SK-N-SH (cell line): ENCODE data around the gene PTCRA. TPM values are rescaled to one million over a fixed set of nuclear protein-coding genes. Genes with fewer than 3 reads are reported as not detected.

Source experiments
- CTCF ChIA-PET: fragments of 300-600, 350-600 bp; formaldehyde crosslinking; extraction: SDS; loops from one replicate; lab custom pipeline; 2021; lab: Yijun Ruan, JAX
- POLR2A ChIA-PET: fragments of 350-600 bp; sonication (Branson Sonifier 250); formaldehyde crosslinking; extraction: SDS; loops from one replicate; lab custom pipeline; 2020; ENCODE audit warnings: antibody characterized with exemption, inconsistent platforms; lab: Yijun Ruan, JAX
- DNase-seq: peaks from one replicate; pipeline ENCODE4 v3.0.0; 2012
- H2AFZ ChIP-seq: fragments of 200-600 bp; sonication (generic); 2 replicates; pipeline ENCODE4 v1.8.1; 2016; ENCODE audit warnings: antibody characterized with exemption, mild to moderate bottlenecking, low read depth
- H3F3A ChIP-seq: fragments of 200-600 bp; sonication (generic); replicated peaks from 2 replicates; pipeline ENCODE3; 2016; ENCODE audit warnings: antibody characterized with exemption, mild to moderate bottlenecking; ENCODE audit not compliant: insufficient read depth
- H3K27ac ChIP-seq, 2 experiments: fragments of 200-500 bp in 1 of 2; fragments of 200-600 bp in 1 of 2; sonication (Bioruptor generic) in 1 of 2; sonication (generic), shearing (Covaris generic) in 1 of 2; 2 replicates each; pipeline versions ENCODE4 v1.5.1 to v1.6.1; 2014 to 2016; ENCODE audit warnings: low read depth in 2 of 2, inconsistent platforms in 1 of 2, low read length in 1 of 2, mild to moderate bottlenecking in 1 of 2, mixed read lengths in 1 of 2
- H3K27me3 ChIP-seq: fragments of 200-600 bp; sonication (generic), shearing (Covaris generic); 2 replicates; pipeline ENCODE4 v1.6.1; 2016; ENCODE audit warnings: mixed run types; ENCODE audit not compliant: insufficient read depth
- H3K36me3 ChIP-seq, 2 experiments: fragments of 200-500 bp in 1 of 2; fragments of 200-600 bp in 1 of 2; sonication (Bioruptor generic) in 1 of 2; sonication (generic) in 1 of 2; replicated peaks in 1 of 2; 2 replicates each; pipeline versions ENCODE3 to v1.5.1; 2014 to 2016; ENCODE audit warnings: low read length in 1 of 2, mild to moderate bottlenecking in 1 of 2; ENCODE audit not compliant: insufficient read depth in 2 of 2, control insufficient read depth in 1 of 2
- H3K4me1 ChIP-seq, 2 experiments: fragments of 200-500 bp in 1 of 2; fragments of 200-600 bp in 1 of 2; sonication (Bioruptor generic) in 1 of 2; sonication (generic), shearing (Covaris generic) in 1 of 2; 2 replicates each; pipeline versions ENCODE4 v1.5.1 to v1.6.1; 2014 to 2016; ENCODE audit warnings: low read depth in 1 of 2, low read length in 1 of 2, mixed run types in 1 of 2; ENCODE audit not compliant: insufficient read depth in 2 of 2, control insufficient read depth in 1 of 2
- H3K4me2 ChIP-seq: fragments of 200-600 bp; sonication (generic), shearing (Covaris generic); 2 replicates; pipeline ENCODE4 v1.6.1; 2017; ENCODE audit warnings: mixed run types
- H3K4me3 ChIP-seq, 2 experiments: fragments of 200-500 bp in 1 of 2; fragments of 200-600 bp in 1 of 2; sonication (Bioruptor generic) in 1 of 2; sonication (generic), shearing (Covaris generic) in 1 of 2; 2 replicates each; pipeline versions ENCODE4 v1.5.1 to v1.8.1; 2014 to 2016; ENCODE audit warnings: low read depth in 2 of 2, inconsistent platforms in 1 of 2, low read length in 1 of 2, mild to moderate bottlenecking in 1 of 2, mixed read lengths in 1 of 2, moderate library complexity in 1 of 2
- H3K79me2 ChIP-seq: fragments of 200-600 bp; sonication (generic); 2 replicates; pipeline ENCODE4 v1.8.1; 2017; ENCODE audit warnings: mild to moderate bottlenecking; ENCODE audit not compliant: insufficient read depth
- H3K9ac ChIP-seq: fragments of 200-600 bp; sonication (generic); 2 replicates; pipeline ENCODE4 v1.6.1; 2017; ENCODE audit warnings: mixed run types
- H3K9me2 ChIP-seq: fragments of 200-600 bp; sonication (generic); 2 replicates; pipeline ENCODE4 v1.6.1; 2017; ENCODE audit warnings: mixed run types
- H3K9me3 ChIP-seq: fragments of 200-600 bp; sonication (generic); 2 replicates; pipeline ENCODE4 v1.6.1; 2017; ENCODE audit warnings: mixed run types, mild to moderate bottlenecking, moderate library complexity
- H4K20me1 ChIP-seq: fragments of 200-600 bp; sonication (generic); 2 replicates; pipeline ENCODE4 v1.6.1; 2017; ENCODE audit warnings: mild to moderate bottlenecking, mixed run types; ENCODE audit not compliant: insufficient read depth
- CHD2 ChIP-seq: fragments of 150-350 bp; IDR thresholded peaks from 2 replicates; pipeline ENCODE4 v1.6.1; 2018; ENCODE audit warnings: low read length; ENCODE audit not compliant: partially characterized antibody
- CTCF ChIP-seq: fragments of 200-600 bp; sonication (generic); IDR thresholded peaks from 2 replicates; pipeline ENCODE4 v1.6.1; 2017; ENCODE audit warnings: antibody characterized with exemption, mild to moderate bottlenecking, moderate library complexity
- EP300 ChIP-seq, 2 experiments: IDR thresholded peaks; 2 replicates each; pipeline versions ENCODE4 v1.4.0 to v1.6.1; 2012; ENCODE audit warnings: borderline replicate concordance in 1 of 2, low read depth in 1 of 2, low read length in 1 of 2
- EZH2phosphoT487 ChIP-seq: fragments of 200-600 bp; sonication (generic); IDR thresholded peaks from 2 replicates; pipeline ENCODE4 v1.6.1; 2017; ENCODE audit warnings: low read depth, mixed run types, mild to moderate bottlenecking, antibody characterized with exemption, moderate library complexity, borderline replicate concordance
- MAX ChIP-seq: IDR thresholded peaks from 2 replicates; pipeline ENCODE4 v1.4.0; 2012; ENCODE audit warnings: low read depth
- MXI1 ChIP-seq: IDR thresholded peaks from 2 replicates; pipeline ENCODE4 v1.6.1; 2012; ENCODE audit warnings: mild to moderate bottlenecking, low read depth, low read length, improper control_type of control experiment
- NRF1 ChIP-seq: IDR thresholded peaks from 2 replicates; pipeline ENCODE4 v1.6.1; 2012; ENCODE audit warnings: low read depth, mild to moderate bottlenecking, low read length
- PBX3 ChIP-seq: IDR thresholded peaks from 2 replicates; pipeline ENCODE4; 2012
- POLR2AphosphoS5 ChIP-seq: IDR thresholded peaks from 2 replicates; pipeline ENCODE4 v1.6.1; 2012; ENCODE audit warnings: low read depth, low read length
- RAD21 ChIP-seq: IDR thresholded peaks from 2 replicates; pipeline ENCODE4 v1.6.1; 2012; ENCODE audit warnings: mild to moderate bottlenecking, low read length
- REST ChIP-seq: IDR thresholded peaks from 2 replicates; pipeline ENCODE4 v1.6.1; 2012; ENCODE audit warnings: mild to moderate bottlenecking, low read depth, low read length, moderate library complexity
- TCF12 ChIP-seq: IDR thresholded peaks from 2 replicates; pipeline ENCODE4 v1.4.0; 2012
- TEAD4 ChIP-seq: IDR thresholded peaks from 2 replicates; pipeline ENCODE4 v1.4.0; 2012; ENCODE audit warnings: mild to moderate bottlenecking, borderline replicate concordance; ENCODE audit not compliant: insufficient read depth
- USF2 ChIP-seq: fragments of 150-350 bp; IDR thresholded peaks from 2 replicates; pipeline ENCODE4 v1.6.1; 2017; ENCODE audit warnings: antibody characterized with exemption, low read length, low read depth, borderline replicate concordance
- YY1 ChIP-seq: IDR thresholded peaks from 2 replicates; pipeline ENCODE4 v1.4.0; 2012; ENCODE audit warnings: low read depth, mild to moderate bottlenecking
- ZBTB33 ChIP-seq: IDR thresholded peaks from 2 replicates; pipeline ENCODE4 v1.4.0; 2012; ENCODE audit warnings: low read depth, borderline replicate concordance
- WGBS: methylation state at CpG from one replicate; pipeline ENCODE4 v1.1.6; 2017; ENCODE audit warnings: low lambda C conversion rate; 5-methylcytosine and 5-hydroxymethylcytosine counted together
- polyA plus RNA-seq, 3 experiments: library from polyadenylated mRNA; depleted of rRNA; stranded (reverse); fragments of >200 nt; gene quantifications; 2 replicates each; pipeline ENCODE4 v1.2.3, GENCODE V29; 2012

Gene PTCRA
- polyA plus RNA-seq, 1 of the 3 experiments (the other 2 are of a cell fraction): not detected

- 97% methylated on average over 3 of the region's 3 CpGs for WGBS
- TF ChIP-seq PBX3 (no peak), REST (no peak), MXI1 (no peak), EZH2phosphoT487 (no peak)
- Histone ChIP-seq H3F3A (peaks cover 14% of the 10 kb centered on the region), H2AFZ (no peak overlapping the region), H3K36me3 (peaks cover 5 to 8% of the 10 kb centered on the region in 2 experiments), H3K4me2 (no peak overlapping the region), H3K9me2 (no peaks in the 10 kb centered on the region), H3K27ac (no peak overlapping the region), H4K20me1 (no peaks in the 10 kb centered on the region), H3K4me1 (peaks cover 4 to 9% of the 10 kb centered on the region in 2 experiments; a peak in 3 of 4 replicates), H3K9ac (no peak overlapping the region), H3K27me3 (no peaks in the 10 kb centered on the region), H3K4me3 (no peak overlapping the region), H3K79me2 (peaks cover 39% of the 10 kb centered on the region), H3K9me3 (no peaks in the 10 kb centered on the region)
- CTCF ChIA-PET: interaction anchor here (1.9 kb wide), 1 partner anchor 11 kb away, joined by 6 read pairs; no protein-coding TSS in a partner anchor
- DNase-seq: no peak
- POLR2A ChIA-PET: interaction anchor here (1.3 kb wide), 1 partner anchor 14 kb away, joined by 3 read pairs; the partner anchor contains the start of gene GNMT
Observed at GRCh38 chr6:42973926-42974325, 58.1 kb downstream of the PTCRA start.

GRCh38 chr6:42974919-42975505 lies 59.2 kb downstream of the PTCRA start:
- Histone ChIP-seq H3F3A (peaks cover 19% of the 10 kb centered on the region), H3K4me2 (no peak overlapping the region), H3K36me3 (peaks cover 0 to 5% of the 10 kb centered on the region in 2 experiments), H3K9me3 (no peaks in the 10 kb centered on the region), H3K9me2 (no peaks in the 10 kb centered on the region), H3K27ac (no peak overlapping the region), H3K79me2 (peaks cover 39% of the 10 kb centered on the region), H3K4me3 (no peak overlapping the region), H2AFZ (no peak overlapping the region), H3K27me3 (no peaks in the 10 kb centered on the region), H3K4me1 (peaks cover 9 to 10% of the 10 kb centered on the region in 2 experiments; a peak in 3 of 4 replicates), H3K9ac (no peak overlapping the region), H4K20me1 (no peaks in the 10 kb centered on the region)
- ChIA-PET CTCF (interaction anchor here (1.9 kb wide), 1 partner anchor 12 kb away, joined by 6 read pairs; no protein-coding TSS in a partner anchor), POLR2A (interaction anchor here (0.6 to 2.0 kb wide), 4 partner anchors 9 to 399 kb away, joined by 3 to 6 read pairs (median 4); partner anchors contain the start of genes GNMT and PPP2R5D)
- DNase-seq: no peak
- WGBS: 96% methylated on average over 5 of the region's 5 CpGs
- TF ChIP-seq USF2 (no peak), EZH2phosphoT487 (no peak), TEAD4 (no peak), NRF1 (no peak), CTCF (no peak), TCF12 (no peak), POLR2AphosphoS5 (no peak), YY1 (no peak), CHD2 (no peak), ZBTB33 (no peak), MAX (no peak), EP300 (IDR thresholded peaks at IDR 0.05; ENCODE audit: borderline replicate concordance in 1 of 2, low read depth in 1 of 2, low read length in 1 of 2) (no peak), RAD21 (no peak)
